Measurements from ENCODE around the gene MYOM3.
"Not testable (repeated sequence)": the region's sequence is repeated elsewhere in the genome, so short reads cannot be mapped to it uniquely, and the experiment has no call there.

Gene MYOM3

DNA sequence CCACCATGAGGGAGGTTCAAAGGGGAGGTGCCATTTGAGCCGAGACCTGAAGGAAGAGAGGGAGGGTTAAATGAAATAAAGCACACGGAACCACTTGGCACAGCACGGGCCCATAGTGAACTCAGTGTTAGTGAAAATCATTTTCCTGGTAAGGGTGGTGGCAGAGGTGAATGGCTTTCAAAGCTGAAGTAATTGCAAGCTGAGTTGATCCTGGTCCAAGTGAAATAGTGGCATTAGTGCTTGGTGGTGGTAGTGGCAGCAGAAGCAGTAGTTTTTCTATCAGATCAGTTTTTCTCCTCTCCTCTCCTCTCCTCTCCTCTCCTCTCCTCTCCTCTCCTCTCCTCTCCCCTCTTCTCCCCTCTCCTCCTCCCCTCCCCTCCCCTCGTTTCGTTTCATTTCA lies 101.3 kb downstream of the MYOM3 start:
- Histone ChIP-seq H3K9ac (ENCODE audit: low read length) (no peak overlapping the region), H3K4me3 (ENCODE audit: low read depth, low read length, poor library complexity, severe bottlenecking) (no peak overlapping the region), H3K79me2 (ENCODE audit: insufficient read depth, low read length) (no peaks in the 10 kb centered on the region), H4K20me1 (ENCODE audit: insufficient read depth, low read length) (no peaks in the 10 kb centered on the region), H2AFZ (ENCODE audit: low read length) (no peak overlapping the region), H3K9me3 (ENCODE audit: low read length) (no peaks in the 10 kb centered on the region), H3F3A (ENCODE audit: insufficient read depth, low read length) (no peaks in the 10 kb centered on the region), H3K4me1 (ENCODE audit: insufficient read depth, low read length, severe bottlenecking) (no peaks in the 10 kb centered on the region), H3K27me3 (ENCODE audit: insufficient read depth, low read length) (peaks cover 8% of the 10 kb centered on the region), H3K27ac (ENCODE audit: low read depth, low read length, poor library complexity, severe bottlenecking) (no peak overlapping the region), H3K9me2 (ENCODE audit: low read depth, low read length) (no peaks in the 10 kb centered on the region), H3K36me3 (ENCODE audit: insufficient read depth, low read length) (no peaks in the 10 kb centered on the region), H3K4me2 (ENCODE audit: low read length) (no peak overlapping the region)
- TF ChIP-seq, protein P1, sequence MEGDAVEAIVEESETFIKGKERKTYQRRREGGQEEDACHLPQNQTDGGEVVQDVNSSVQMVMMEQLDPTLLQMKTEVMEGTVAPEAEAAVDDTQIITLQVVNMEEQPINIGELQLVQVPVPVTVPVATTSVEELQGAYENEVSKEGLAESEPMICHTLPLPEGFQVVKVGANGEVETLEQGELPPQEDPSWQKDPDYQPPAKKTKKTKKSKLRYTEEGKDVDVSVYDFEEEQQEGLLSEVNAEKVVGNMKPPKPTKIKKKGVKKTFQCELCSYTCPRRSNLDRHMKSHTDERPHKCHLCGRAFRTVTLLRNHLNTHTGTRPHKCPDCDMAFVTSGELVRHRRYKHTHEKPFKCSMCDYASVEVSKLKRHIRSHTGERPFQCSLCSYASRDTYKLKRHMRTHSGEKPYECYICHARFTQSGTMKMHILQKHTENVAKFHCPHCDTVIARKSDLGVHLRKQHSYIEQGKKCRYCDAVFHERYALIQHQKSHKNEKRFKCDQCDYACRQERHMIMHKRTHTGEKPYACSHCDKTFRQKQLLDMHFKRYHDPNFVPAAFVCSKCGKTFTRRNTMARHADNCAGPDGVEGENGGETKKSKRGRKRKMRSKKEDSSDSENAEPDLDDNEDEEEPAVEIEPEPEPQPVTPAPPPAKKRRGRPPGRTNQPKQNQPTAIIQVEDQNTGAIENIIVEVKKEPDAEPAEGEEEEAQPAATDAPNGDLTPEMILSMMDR (IDR thresholded peaks at IDR 0.05; ENCODE audit: low read length): no peak
- TF ChIP-seq EZH2 (IDR thresholded peaks at IDR 0.05; ENCODE audit: borderline replicate concordance, low read length): no peak

DNA sequence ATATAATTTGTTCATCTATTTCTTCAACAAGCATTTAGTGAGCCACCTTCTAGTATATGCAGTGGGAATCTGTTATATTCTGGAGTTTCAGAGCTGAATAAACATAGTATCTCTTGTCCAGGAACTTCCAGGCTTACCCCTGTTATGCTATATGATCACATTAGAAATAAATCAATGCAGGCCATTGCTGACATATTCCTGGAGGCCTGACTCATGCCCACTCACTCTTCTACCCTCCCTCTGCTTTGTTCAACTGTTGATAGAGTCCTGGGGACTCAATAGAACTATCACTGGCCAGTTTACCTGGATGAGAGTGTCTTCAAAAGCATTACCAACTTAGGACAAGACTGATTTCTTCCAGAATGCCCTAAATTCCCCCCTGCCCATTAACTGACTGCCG lies 102.5 kb downstream of the MYOM3 start:
- H3K4me3 ChIP-seq (ENCODE audit: low read depth, low read length, poor library complexity, severe bottlenecking): no peak overlapping the region
- no peak overlapping the region for H3K4me2 ChIP-seq (ENCODE audit: low read length)
- TF ChIP-seq EZH2 (IDR thresholded peaks at IDR 0.05; ENCODE audit: borderline replicate concordance, low read length): no peak
- TF ChIP-seq, protein P1 (IDR thresholded peaks at IDR 0.05; ENCODE audit: low read length): no peak
- no peaks in the 10 kb centered on the region for H3K9me2 ChIP-seq (ENCODE audit: low read depth, low read length)
- H3K4me1 ChIP-seq (ENCODE audit: insufficient read depth, low read length, severe bottlenecking): no peaks in the 10 kb centered on the region
- H3K36me3 ChIP-seq (ENCODE audit: insufficient read depth, low read length): no peaks in the 10 kb centered on the region
- H3F3A ChIP-seq (ENCODE audit: insufficient read depth, low read length): no peaks in the 10 kb centered on the region
- no peak overlapping the region for H3K9ac ChIP-seq (ENCODE audit: low read length)
- H3K79me2 ChIP-seq (ENCODE audit: insufficient read depth, low read length): no peaks in the 10 kb centered on the region
- no peaks in the 10 kb centered on the region for H3K9me3 ChIP-seq (ENCODE audit: low read length)
- no peak overlapping the region for H3K27ac ChIP-seq (ENCODE audit: low read depth, low read length, poor library complexity, severe bottlenecking)
- H4K20me1 ChIP-seq (ENCODE audit: insufficient read depth, low read length): no peaks in the 10 kb centered on the region
- no peak overlapping the region for H2AFZ ChIP-seq (ENCODE audit: low read length)
- peaks cover 8% of the 10 kb centered on the region for H3K27me3 ChIP-seq (ENCODE audit: insufficient read depth, low read length)

DNA sequence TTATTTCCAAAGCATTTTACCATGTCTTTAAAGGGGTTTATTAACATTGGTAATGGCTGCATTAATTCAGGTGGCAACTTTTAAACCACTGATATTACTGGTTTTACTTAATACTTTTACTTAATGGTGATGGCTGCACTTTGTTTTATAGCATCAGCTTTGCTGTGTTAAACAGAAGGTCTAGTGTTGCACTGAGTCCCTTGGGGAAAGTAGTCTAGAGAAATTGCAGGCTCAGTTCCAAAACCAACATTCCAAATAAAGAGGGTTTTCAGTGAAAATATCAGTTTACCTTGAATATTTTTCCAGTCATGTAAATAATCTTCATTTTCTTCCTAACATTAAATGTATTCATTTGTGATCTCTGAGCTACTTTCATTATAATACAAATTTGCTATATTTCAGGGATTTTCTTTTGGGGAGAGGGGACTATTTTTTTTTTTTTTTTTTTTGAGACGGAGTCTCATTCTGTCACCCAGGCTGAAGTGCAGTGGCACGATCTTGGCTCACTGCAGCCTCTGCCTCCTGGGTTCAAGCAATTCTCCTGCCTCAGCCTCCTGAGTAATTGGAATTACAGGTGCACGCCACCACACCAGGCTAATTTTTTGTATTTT lies 103.3 kb downstream of the MYOM3 start:
- not testable (repeated sequence) for H3K36me3 ChIP-seq (ENCODE audit: insufficient read depth, low read length); H3K79me2 ChIP-seq (ENCODE audit: insufficient read depth, low read length); H3K9me2 ChIP-seq (ENCODE audit: low read depth, low read length); H3K9ac ChIP-seq (ENCODE audit: low read length); H3K27me3 ChIP-seq (ENCODE audit: insufficient read depth, low read length); H3K4me2 ChIP-seq (ENCODE audit: low read length); H3K9me3 ChIP-seq (ENCODE audit: low read length); H3K4me1 ChIP-seq (ENCODE audit: insufficient read depth, low read length, severe bottlenecking); H3F3A ChIP-seq (ENCODE audit: insufficient read depth, low read length); H3K4me3 ChIP-seq (ENCODE audit: low read depth, low read length, poor library complexity, severe bottlenecking); H3K27ac ChIP-seq (ENCODE audit: low read depth, low read length, poor library complexity, severe bottlenecking); H4K20me1 ChIP-seq (ENCODE audit: insufficient read depth, low read length); H2AFZ ChIP-seq (ENCODE audit: low read length)

DNA sequence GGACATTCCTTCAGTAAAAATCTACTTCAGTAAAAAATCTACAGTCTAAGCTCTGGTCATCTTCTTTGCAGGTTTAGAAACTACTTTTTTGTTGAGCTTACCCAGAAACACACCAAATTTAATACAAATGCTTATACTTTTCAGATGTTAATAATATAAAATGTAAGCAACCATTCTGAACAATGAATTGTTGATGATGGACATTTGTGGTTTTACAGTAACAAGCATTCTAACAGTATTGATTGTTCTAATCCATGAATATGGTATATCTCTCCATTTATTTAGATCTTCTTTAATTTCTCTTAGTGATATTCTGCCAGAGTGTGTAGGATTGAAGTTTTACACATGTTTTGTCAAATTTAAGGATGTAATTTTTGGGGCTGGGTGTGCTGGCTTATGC lies 104.9 kb downstream of the MYOM3 start:
- H3K79me2 ChIP-seq (ENCODE audit: insufficient read depth, low read length): no peaks in the 10 kb centered on the region
- no peak overlapping the region for H2AFZ ChIP-seq (ENCODE audit: low read length)
- H3K9me3 ChIP-seq (ENCODE audit: low read length): no peaks in the 10 kb centered on the region
- no peaks in the 10 kb centered on the region for H3K9me2 ChIP-seq (ENCODE audit: low read depth, low read length)
- no peak overlapping the region for H3K4me2 ChIP-seq (ENCODE audit: low read length)
- no peaks in the 10 kb centered on the region for H3K36me3 ChIP-seq (ENCODE audit: insufficient read depth, low read length)
- H3K27me3 ChIP-seq (ENCODE audit: insufficient read depth, low read length): peaks cover 8% of the 10 kb centered on the region
- H3K4me1 ChIP-seq (ENCODE audit: insufficient read depth, low read length, severe bottlenecking): no peaks in the 10 kb centered on the region
- no peak overlapping the region for H3K9ac ChIP-seq (ENCODE audit: low read length)
- no peaks in the 10 kb centered on the region for H4K20me1 ChIP-seq (ENCODE audit: insufficient read depth, low read length)
- TF ChIP-seq, protein P1 (IDR thresholded peaks at IDR 0.05; ENCODE audit: low read length): no peak
- TF ChIP-seq EZH2 (IDR thresholded peaks at IDR 0.05; ENCODE audit: borderline replicate concordance, low read length): no peak
- H3K4me3 ChIP-seq (ENCODE audit: low read depth, low read length, poor library complexity, severe bottlenecking): no peak overlapping the region
- H3K27ac ChIP-seq (ENCODE audit: low read depth, low read length, poor library complexity, severe bottlenecking): no peak overlapping the region
- H3F3A ChIP-seq (ENCODE audit: insufficient read depth, low read length): no peaks in the 10 kb centered on the region

Measured in OCI-LY1 (cell line).